ENCODE data around the gene MRPL14.

DNA sequence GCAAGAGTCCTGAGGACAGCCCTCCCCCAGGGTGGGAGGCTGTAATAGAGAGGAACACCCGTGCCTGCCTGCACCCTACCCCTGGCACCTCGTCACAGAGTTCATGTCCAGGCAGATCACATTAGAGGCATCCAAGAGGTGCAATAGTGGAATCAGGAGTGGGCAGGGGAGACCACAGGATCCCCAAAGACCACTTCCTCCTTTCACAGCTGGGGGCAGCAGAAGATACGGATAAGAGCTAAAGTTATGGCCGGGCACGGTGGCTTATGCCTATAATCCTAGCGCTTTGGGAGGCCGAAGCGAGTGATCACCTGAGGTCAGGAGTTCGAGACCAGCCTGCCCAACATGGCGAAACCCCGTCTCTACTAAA lies 29.9 kb upstream of the MRPL14 start:
- no peak for TF ChIP-seq POLR2AphosphoS5 (IDR thresholded peaks at IDR 0.05)
- TF ChIP-seq, protein P1, sequence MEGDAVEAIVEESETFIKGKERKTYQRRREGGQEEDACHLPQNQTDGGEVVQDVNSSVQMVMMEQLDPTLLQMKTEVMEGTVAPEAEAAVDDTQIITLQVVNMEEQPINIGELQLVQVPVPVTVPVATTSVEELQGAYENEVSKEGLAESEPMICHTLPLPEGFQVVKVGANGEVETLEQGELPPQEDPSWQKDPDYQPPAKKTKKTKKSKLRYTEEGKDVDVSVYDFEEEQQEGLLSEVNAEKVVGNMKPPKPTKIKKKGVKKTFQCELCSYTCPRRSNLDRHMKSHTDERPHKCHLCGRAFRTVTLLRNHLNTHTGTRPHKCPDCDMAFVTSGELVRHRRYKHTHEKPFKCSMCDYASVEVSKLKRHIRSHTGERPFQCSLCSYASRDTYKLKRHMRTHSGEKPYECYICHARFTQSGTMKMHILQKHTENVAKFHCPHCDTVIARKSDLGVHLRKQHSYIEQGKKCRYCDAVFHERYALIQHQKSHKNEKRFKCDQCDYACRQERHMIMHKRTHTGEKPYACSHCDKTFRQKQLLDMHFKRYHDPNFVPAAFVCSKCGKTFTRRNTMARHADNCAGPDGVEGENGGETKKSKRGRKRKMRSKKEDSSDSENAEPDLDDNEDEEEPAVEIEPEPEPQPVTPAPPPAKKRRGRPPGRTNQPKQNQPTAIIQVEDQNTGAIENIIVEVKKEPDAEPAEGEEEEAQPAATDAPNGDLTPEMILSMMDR (IDR thresholded peaks at IDR 0.05) = no peak
- no peak for TF ChIP-seq POLR2A (IDR thresholded peaks at IDR 0.05)
